Measurements from ENCODE around the gene ZNF385C.

DNA sequence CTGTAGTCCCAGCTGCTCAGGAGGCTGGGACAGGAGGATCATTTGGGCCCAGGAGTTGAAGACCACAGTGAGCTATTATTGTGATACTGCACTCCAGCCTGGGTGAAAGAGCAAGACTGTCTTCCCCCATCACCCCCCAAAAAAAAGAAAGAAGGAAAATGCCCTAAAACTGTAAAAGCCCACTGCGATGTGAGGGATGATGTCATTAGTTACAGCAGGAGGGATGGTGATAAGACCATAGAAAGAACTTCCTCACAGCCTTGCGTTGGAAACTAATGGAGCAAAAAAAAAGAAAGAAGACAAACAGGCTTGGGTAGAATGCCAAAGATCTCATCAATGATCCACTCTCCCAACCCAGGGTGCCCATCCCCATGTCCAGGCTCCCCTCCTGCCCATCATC, 18.7 kb downstream of the ZNF385C start:
- TF ChIP-seq, protein P1, sequence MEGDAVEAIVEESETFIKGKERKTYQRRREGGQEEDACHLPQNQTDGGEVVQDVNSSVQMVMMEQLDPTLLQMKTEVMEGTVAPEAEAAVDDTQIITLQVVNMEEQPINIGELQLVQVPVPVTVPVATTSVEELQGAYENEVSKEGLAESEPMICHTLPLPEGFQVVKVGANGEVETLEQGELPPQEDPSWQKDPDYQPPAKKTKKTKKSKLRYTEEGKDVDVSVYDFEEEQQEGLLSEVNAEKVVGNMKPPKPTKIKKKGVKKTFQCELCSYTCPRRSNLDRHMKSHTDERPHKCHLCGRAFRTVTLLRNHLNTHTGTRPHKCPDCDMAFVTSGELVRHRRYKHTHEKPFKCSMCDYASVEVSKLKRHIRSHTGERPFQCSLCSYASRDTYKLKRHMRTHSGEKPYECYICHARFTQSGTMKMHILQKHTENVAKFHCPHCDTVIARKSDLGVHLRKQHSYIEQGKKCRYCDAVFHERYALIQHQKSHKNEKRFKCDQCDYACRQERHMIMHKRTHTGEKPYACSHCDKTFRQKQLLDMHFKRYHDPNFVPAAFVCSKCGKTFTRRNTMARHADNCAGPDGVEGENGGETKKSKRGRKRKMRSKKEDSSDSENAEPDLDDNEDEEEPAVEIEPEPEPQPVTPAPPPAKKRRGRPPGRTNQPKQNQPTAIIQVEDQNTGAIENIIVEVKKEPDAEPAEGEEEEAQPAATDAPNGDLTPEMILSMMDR (IDR thresholded peaks at IDR 0.05), result no peak
- no peak for TF ChIP-seq POLR2A (IDR thresholded peaks at IDR 0.05)
